HepG2 (cell line): ENCODE measurements around the gene HAPLN1. TPM values are rescaled to one million over a fixed set of nuclear protein-coding genes. Genes with fewer than 3 reads are reported as not detected.

Source experiments
- ARHGAP35 ChIP-seq: sonication (generic); formaldehyde crosslinking; IDR thresholded peaks from 2 replicates; pipeline ENCODE4 v1.9.0; 2022; ENCODE audit warnings: mild to moderate bottlenecking, inconsistent platforms, moderate library complexity, missing genetic modification reagents, borderline replicate concordance
- CCAR2 ChIP-seq: fragments of 200-400 bp; formaldehyde crosslinking; optimal IDR thresholded peaks from 2 replicates; pipeline ENCODE3; 2018; ENCODE audit warnings: low read depth, mild to moderate bottlenecking, low read length, moderate library complexity
- DPF2 ChIP-seq: sonication (generic); formaldehyde crosslinking; IDR thresholded peaks from 2 replicates; pipeline ENCODE4 v1.4.0; 2020; ENCODE audit warnings: mild to moderate bottlenecking, low read depth, missing genetic modification reagents, borderline replicate concordance
- EP300 ChIP-seq, 3 experiments: sonication (generic) in 1 of 3; formaldehyde crosslinking in 1 of 3; IDR thresholded peaks; 2 replicates each; pipeline versions ENCODE4 v1.5.1 to v1.6.1; 2011 to 2020; ENCODE audit warnings: low read depth in 2 of 3, low read length in 2 of 3, borderline replicate concordance in 1 of 3, improper control_type of control experiment in 1 of 3, mild to moderate bottlenecking in 1 of 3, missing genetic modification reagents in 1 of 3, moderate library complexity in 1 of 3
- HIVEP1 ChIP-seq: sonication (generic); formaldehyde crosslinking; IDR thresholded peaks from 2 replicates; pipeline ENCODE4 v1.4.0; 2020; ENCODE audit warnings: mild to moderate bottlenecking, missing genetic modification reagents
- JUNB ChIP-seq: sonication (generic); formaldehyde crosslinking; IDR thresholded peaks from 2 replicates; pipeline ENCODE4 v1.8.0; 2022; ENCODE audit warnings: missing genetic modification reagents, mild to moderate bottlenecking, borderline replicate concordance
- SALL2 ChIP-seq: sonication (generic); formaldehyde crosslinking; IDR thresholded peaks from 2 replicates; pipeline ENCODE4 v1.8.1; 2023; ENCODE audit warnings: mild to moderate bottlenecking, missing genetic modification reagents, inconsistent platforms
- TRIM24 ChIP-seq: sonication (generic); formaldehyde crosslinking; IDR thresholded peaks from 2 replicates; pipeline ENCODE4 v1.8.0; 2022; ENCODE audit warnings: mild to moderate bottlenecking, missing genetic modification reagents
- YEATS4 ChIP-seq: sonication (generic); formaldehyde crosslinking; IDR thresholded peaks from 2 replicates; pipeline ENCODE4 v1.4.0; 2020; ENCODE audit warnings: missing genetic modification reagents, borderline replicate concordance
- ZNF30 ChIP-seq: sonication (generic); formaldehyde crosslinking; IDR thresholded peaks from 2 replicates; pipeline ENCODE4 v1.5.0; 2020; ENCODE audit warnings: mild to moderate bottlenecking, missing genetic modification reagents
- ZNF562 ChIP-seq: sonication (generic); formaldehyde crosslinking; IDR thresholded peaks from 2 replicates; pipeline ENCODE4 v1.8.0; 2022; ENCODE audit warnings: missing genetic modification reagents, borderline replicate concordance
- ZNF670 ChIP-seq: sonication (generic); formaldehyde crosslinking; IDR thresholded peaks from 2 replicates; pipeline ENCODE4 v1.8.0; 2022; ENCODE audit warnings: mild to moderate bottlenecking, missing genetic modification reagents, borderline replicate concordance
- polyA plus RNA-seq, 8 experiments: library from polyadenylated mRNA; depleted of rRNA in 3 of 8; stranded (reverse) in 7 of 8; unstranded in 1 of 8; fragments of >200 nt; fragmentation: Illumina TruSeq in 4 of 8; extraction: Trizol in 4 of 8; gene quantifications; 2 replicates each; pipeline versions ENCODE4 v1.2.1 to v1.2.3, GENCODE V29; 2011 to 2016; ENCODE audit warnings: low read depth in 4 of 8, missing spikeins in 1 of 8, mixed read lengths in 1 of 8; ENCODE audit not compliant: insufficient read depth in 1 of 8
- total RNA-seq, 5 experiments: library from RNA; depleted of rRNA; stranded (reverse); fragments of >200 nt; fragmentation: Illumina TruSeq; extraction: Trizol; gene quantifications; 2 replicates each; pipeline ENCODE4 v1.2.3, GENCODE V29; 2016; ENCODE audit warnings: low read depth in 1 of 5
- TF ChIP-seq, protein P1 (sequence below): sonication (generic); formaldehyde crosslinking; IDR thresholded peaks from 2 replicates; pipeline ENCODE4 v1.5.1; 2020; ENCODE audit warnings: mild to moderate bottlenecking, missing genetic modification reagents, moderate library complexity
- TF ChIP-seq, protein P2 (sequence below), 2 experiments: sonication (generic) in 1 of 2; formaldehyde crosslinking in 1 of 2; IDR thresholded peaks; 2 replicates each; pipeline versions ENCODE4 v1.4.0 to v1.6.1; 2016 to 2020; ENCODE audit warnings: borderline replicate concordance in 1 of 2, low read depth in 1 of 2, mild to moderate bottlenecking in 1 of 2, missing genetic modification reagents in 1 of 2
- TF ChIP-seq, protein P3 (sequence below): sonication (generic); formaldehyde crosslinking; IDR thresholded peaks from 2 replicates; pipeline ENCODE4 v1.4.0; 2020; ENCODE audit warnings: mild to moderate bottlenecking, missing genetic modification reagents
- TF ChIP-seq, protein P4 (sequence below): sonication (generic); formaldehyde crosslinking; IDR thresholded peaks from 2 replicates; pipeline ENCODE4 v1.5.0; 2020; ENCODE audit warnings: missing genetic modification reagents

Gene HAPLN1
- total and polyA plus RNA-seq, 2 of the 13 experiments (the other 11 are each of a cell fraction or from before 2014, with no cell fraction given) = not detected

DNA sequence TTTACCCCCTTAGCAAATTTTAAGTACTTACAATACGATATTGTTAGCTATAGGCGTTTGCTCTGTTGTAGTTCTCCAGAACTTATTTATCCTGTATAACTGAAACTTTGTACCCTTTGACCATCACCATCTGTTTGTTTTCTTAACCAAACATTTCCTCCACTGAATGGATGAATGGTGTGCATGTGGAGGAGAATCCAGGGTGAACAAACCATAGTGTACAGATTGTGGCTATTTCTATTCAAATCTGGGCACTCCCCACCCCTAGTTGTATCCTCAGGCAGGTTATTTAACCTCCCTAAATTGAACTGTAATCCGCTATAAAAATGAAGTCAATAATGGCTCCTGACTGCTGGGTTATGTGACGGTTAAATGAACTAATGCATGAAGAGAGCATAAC lies 21.4 kb upstream of the HAPLN1 start (continued):
- TF ChIP-seq, protein P1, sequence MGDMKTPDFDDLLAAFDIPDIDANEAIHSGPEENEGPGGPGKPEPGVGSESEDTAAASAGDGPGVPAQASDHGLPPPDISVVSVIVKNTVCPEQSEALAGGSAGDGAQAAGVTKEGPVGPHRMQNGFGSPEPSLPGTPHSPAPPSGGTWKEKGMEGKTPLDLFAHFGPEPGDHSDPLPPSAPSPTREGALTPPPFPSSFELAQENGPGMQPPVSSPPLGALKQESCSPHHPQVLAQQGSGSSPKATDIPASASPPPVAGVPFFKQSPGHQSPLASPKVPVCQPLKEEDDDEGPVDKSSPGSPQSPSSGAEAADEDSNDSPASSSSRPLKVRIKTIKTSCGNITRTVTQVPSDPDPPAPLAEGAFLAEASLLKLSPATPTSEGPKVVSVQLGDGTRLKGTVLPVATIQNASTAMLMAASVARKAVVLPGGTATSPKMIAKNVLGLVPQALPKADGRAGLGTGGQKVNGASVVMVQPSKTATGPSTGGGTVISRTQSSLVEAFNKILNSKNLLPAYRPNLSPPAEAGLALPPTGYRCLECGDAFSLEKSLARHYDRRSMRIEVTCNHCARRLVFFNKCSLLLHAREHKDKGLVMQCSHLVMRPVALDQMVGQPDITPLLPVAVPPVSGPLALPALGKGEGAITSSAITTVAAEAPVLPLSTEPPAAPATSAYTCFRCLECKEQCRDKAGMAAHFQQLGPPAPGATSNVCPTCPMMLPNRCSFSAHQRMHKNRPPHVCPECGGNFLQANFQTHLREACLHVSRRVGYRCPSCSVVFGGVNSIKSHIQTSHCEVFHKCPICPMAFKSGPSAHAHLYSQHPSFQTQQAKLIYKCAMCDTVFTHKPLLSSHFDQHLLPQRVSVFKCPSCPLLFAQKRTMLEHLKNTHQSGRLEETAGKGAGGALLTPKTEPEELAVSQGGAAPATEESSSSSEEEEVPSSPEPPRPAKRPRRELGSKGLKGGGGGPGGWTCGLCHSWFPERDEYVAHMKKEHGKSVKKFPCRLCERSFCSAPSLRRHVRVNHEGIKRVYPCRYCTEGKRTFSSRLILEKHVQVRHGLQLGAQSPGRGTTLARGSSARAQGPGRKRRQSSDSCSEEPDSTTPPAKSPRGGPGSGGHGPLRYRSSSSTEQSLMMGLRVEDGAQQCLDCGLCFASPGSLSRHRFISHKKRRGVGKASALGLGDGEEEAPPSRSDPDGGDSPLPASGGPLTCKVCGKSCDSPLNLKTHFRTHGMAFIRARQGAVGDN = no peak
- TF ChIP-seq, protein P2, sequence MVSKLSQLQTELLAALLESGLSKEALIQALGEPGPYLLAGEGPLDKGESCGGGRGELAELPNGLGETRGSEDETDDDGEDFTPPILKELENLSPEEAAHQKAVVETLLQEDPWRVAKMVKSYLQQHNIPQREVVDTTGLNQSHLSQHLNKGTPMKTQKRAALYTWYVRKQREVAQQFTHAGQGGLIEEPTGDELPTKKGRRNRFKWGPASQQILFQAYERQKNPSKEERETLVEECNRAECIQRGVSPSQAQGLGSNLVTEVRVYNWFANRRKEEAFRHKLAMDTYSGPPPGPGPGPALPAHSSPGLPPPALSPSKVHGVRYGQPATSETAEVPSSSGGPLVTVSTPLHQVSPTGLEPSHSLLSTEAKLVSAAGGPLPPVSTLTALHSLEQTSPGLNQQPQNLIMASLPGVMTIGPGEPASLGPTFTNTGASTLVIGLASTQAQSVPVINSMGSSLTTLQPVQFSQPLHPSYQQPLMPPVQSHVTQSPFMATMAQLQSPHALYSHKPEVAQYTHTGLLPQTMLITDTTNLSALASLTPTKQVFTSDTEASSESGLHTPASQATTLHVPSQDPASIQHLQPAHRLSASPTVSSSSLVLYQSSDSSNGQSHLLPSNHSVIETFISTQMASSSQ (IDR thresholded peaks at IDR 0.05; ENCODE audit: low read depth) = no peak
- TF ChIP-seq, protein P2 (CRISPR knock-in tag; IDR thresholded peaks at IDR 0.05; ENCODE audit: borderline replicate concordance) = 0 out of 2 replicates have a peak, but pooled peaks have one; percentile 26
- TF ChIP-seq ZNF30 (CRISPR knock-in tag) = no peak
- no peak for TF ChIP-seq ARHGAP35 (CRISPR knock-in tag)
- no peak for TF ChIP-seq YEATS4
- TF ChIP-seq ZNF562 (CRISPR knock-in tag) = no peak
- TF ChIP-seq EP300 (IDR thresholded peaks at IDR 0.05; ENCODE audit: low read depth in 2 of 2, low read length in 2 of 2) = peak in 1 of 2 experiments; percentile 59; a peak in 2 of 4 replicates
- no peak; the same call in 1 of the 2 replicates for TF ChIP-seq EP300 (CRISPR knock-in tag; IDR thresholded peaks at IDR 0.05; ENCODE audit: borderline replicate concordance)
- no peak for TF ChIP-seq TRIM24 (CRISPR knock-in tag)
- no peak for TF ChIP-seq CCAR2
- TF ChIP-seq SALL2 = no peak
- TF ChIP-seq, protein P3, sequence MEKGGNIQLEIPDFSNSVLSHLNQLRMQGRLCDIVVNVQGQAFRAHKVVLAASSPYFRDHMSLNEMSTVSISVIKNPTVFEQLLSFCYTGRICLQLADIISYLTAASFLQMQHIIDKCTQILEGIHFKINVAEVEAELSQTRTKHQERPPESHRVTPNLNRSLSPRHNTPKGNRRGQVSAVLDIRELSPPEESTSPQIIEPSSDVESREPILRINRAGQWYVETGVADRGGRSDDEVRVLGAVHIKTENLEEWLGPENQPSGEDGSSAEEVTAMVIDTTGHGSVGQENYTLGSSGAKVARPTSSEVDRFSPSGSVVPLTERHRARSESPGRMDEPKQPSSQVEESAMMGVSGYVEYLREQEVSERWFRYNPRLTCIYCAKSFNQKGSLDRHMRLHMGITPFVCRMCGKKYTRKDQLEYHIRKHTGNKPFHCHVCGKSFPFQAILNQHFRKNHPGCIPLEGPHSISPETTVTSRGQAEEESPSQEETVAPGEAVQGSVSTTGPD = peak; percentile 76
- TF ChIP-seq ZNF670 = no peak
- 0 out of 2 replicates have a peak, but pooled peaks have one; percentile 27 for TF ChIP-seq DPF2 (CRISPR knock-in tag)
- TF ChIP-seq HIVEP1 = no peak
- TF ChIP-seq, protein P4, sequence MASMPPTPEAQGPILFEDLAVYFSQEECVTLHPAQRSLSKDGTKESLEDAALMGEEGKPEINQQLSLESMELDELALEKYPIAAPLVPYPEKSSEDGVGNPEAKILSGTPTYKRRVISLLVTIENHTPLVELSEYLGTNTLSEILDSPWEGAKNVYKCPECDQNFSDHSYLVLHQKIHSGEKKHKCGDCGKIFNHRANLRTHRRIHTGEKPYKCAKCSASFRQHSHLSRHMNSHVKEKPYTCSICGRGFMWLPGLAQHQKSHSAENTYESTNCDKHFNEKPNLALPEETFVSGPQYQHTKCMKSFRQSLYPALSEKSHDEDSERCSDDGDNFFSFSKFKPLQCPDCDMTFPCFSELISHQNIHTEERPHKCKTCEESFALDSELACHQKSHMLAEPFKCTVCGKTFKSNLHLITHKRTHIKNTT (CRISPR knock-in tag) = no peak
- TF ChIP-seq JUNB (CRISPR knock-in tag) = no peak
